HEK293 (cell line): ENCODE measurements around the gene MRNIP.

Experiments
- CTCF ChIA-PET: fragments of 350-600 bp; formaldehyde crosslinking; extraction: SDS; loops from one replicate; lab custom pipeline; 2021; ENCODE audit warnings: antibody characterized with exemption; lab: Yijun Ruan, JAX
- POLR2A ChIA-PET: fragments of 300-600 bp; formaldehyde crosslinking; extraction: SDS; loops from one replicate; lab custom pipeline; 2020; ENCODE audit warnings: antibody characterized with exemption, inconsistent platforms; lab: Yijun Ruan, JAX
- H3K27ac ChIP-seq: fragments of 200-500 bp; sonication (Bioruptor generic); 2 replicates; pipeline ENCODE4 v1.5.1; 2014; ENCODE audit warnings: low read depth, low read length, control low read depth, inconsistent platforms; ENCODE audit errors: extremely low read depth
- H3K36me3 ChIP-seq, 2 experiments: fragments of 200-500 bp in 1 of 2; sonication (Bioruptor generic) in 1 of 2; 1 replicate in 1 of 2; 2 replicates in 1 of 2; pipeline ENCODE4 v1.5.1; 2014 to 2017; ENCODE audit warnings: inconsistent platforms in 2 of 2, low read length in 2 of 2; ENCODE audit not compliant: control insufficient read depth in 2 of 2, insufficient read depth in 1 of 2
- H3K4me1 ChIP-seq: fragments of 200-500 bp; sonication (Bioruptor generic); 2 replicates; pipeline ENCODE4 v1.5.1; 2014; ENCODE audit warnings: mild to moderate bottlenecking, low read length, inconsistent platforms; ENCODE audit not compliant: control insufficient read depth, insufficient read depth
- H3K4me3 ChIP-seq: 2 replicates; pipeline ENCODE4 v1.5.1; 2011; ENCODE audit warnings: low read depth, mild to moderate bottlenecking, control low read depth, low read length, moderate library complexity
- H3K9me3 ChIP-seq: fragments of 200-500 bp; sonication (Bioruptor generic); 2 replicates; pipeline ENCODE4 v1.5.1; 2014; ENCODE audit warnings: low read depth, low read length, inconsistent platforms; ENCODE audit not compliant: control insufficient read depth, insufficient read depth
- AEBP2 ChIP-seq: fragments of 450-650 bp; formaldehyde crosslinking; IDR thresholded peaks from 2 replicates; pipeline ENCODE4 v1.5.1; 2016; ENCODE audit warnings: missing biosample characterization, missing genetic modification characterization, borderline replicate concordance
- CTCF ChIP-seq: fragments of 450-650 bp; formaldehyde crosslinking; IDR thresholded peaks from 2 replicates; pipeline ENCODE4 v1.5.1; 2016; ENCODE audit warnings: missing biosample characterization, missing genetic modification characterization
- EGR2 ChIP-seq: fragments of 450-650 bp; formaldehyde crosslinking; IDR thresholded peaks from 2 replicates; pipeline ENCODE4 v1.5.1; 2016; ENCODE audit warnings: low read depth, missing biosample characterization, missing genetic modification characterization
- GLI2 ChIP-seq: fragments of 450-650 bp; formaldehyde crosslinking; IDR thresholded peaks from 2 replicates; pipeline ENCODE4; 2017; ENCODE audit warnings: missing biosample characterization, missing genetic modification characterization, low read depth, borderline replicate concordance
- GLI4 ChIP-seq: fragments of 450-650 bp; formaldehyde crosslinking; IDR thresholded peaks from 2 replicates; pipeline ENCODE4 v1.5.1; 2016; ENCODE audit warnings: missing biosample characterization, missing genetic modification characterization
- GLIS1 ChIP-seq: fragments of 450-650 bp; formaldehyde crosslinking; IDR thresholded peaks from 2 replicates; pipeline ENCODE4 v1.5.1; 2016; ENCODE audit warnings: missing biosample characterization, missing genetic modification characterization
- GLIS2 ChIP-seq: fragments of 450-650 bp; formaldehyde crosslinking; IDR thresholded peaks from 2 replicates; pipeline ENCODE4 v1.5.1; 2016; ENCODE audit warnings: missing biosample characterization, missing genetic modification characterization
- ZFHX2 ChIP-seq: fragments of 450-650 bp; formaldehyde crosslinking; conservative IDR thresholded peaks from 2 replicates; pipeline ENCODE4 v1.5.1; 2016; ENCODE audit warnings: missing biosample characterization, missing genetic modification characterization
- ZFP69B ChIP-seq: fragments of 450-650 bp; formaldehyde crosslinking; IDR thresholded peaks from 2 replicates; pipeline ENCODE4 v1.5.1; 2016; ENCODE audit warnings: missing biosample characterization, missing genetic modification characterization
- ZIC2 ChIP-seq: fragments of 450-650 bp; formaldehyde crosslinking; IDR thresholded peaks from 2 replicates; pipeline ENCODE4 v1.5.1; 2016; ENCODE audit warnings: missing biosample characterization, missing genetic modification characterization
- ZNF155 ChIP-seq: fragments of 450-650 bp; formaldehyde crosslinking; IDR thresholded peaks from 2 replicates; pipeline ENCODE4 v1.5.1; 2016; ENCODE audit warnings: missing biosample characterization, missing genetic modification characterization
- ZNF324 ChIP-seq: fragments of 450-650 bp; formaldehyde crosslinking; IDR thresholded peaks from 2 replicates; pipeline ENCODE4 v1.5.1; 2016; ENCODE audit warnings: missing biosample characterization, missing genetic modification characterization
- ZNF366 ChIP-seq: fragments of 450-650 bp; formaldehyde crosslinking; conservative IDR thresholded peaks from 2 replicates; pipeline ENCODE4 v1.5.1; 2016; ENCODE audit warnings: missing biosample characterization, missing genetic modification characterization
- ZNF433 ChIP-seq: fragments of 450-650 bp; formaldehyde crosslinking; IDR thresholded peaks from 2 replicates; pipeline ENCODE4 v1.5.1; 2016; ENCODE audit warnings: missing biosample characterization, missing genetic modification characterization, low read depth
- ZNF449 ChIP-seq: fragments of 450-650 bp; formaldehyde crosslinking; IDR thresholded peaks from 2 replicates; pipeline ENCODE4 v1.5.1; 2017; ENCODE audit warnings: missing biosample characterization, mild to moderate bottlenecking, missing genetic modification characterization, moderate library complexity
- ZNF521 ChIP-seq: fragments of 450-650 bp; formaldehyde crosslinking; IDR thresholded peaks from 2 replicates; pipeline ENCODE4 v1.5.1; 2017; ENCODE audit warnings: missing biosample characterization, mild to moderate bottlenecking, missing genetic modification characterization
- ZNF623 ChIP-seq: fragments of 450-650 bp; formaldehyde crosslinking; IDR thresholded peaks from 2 replicates; pipeline ENCODE4 v1.5.1; 2016; ENCODE audit warnings: missing biosample characterization, missing genetic modification characterization
- ZNF626 ChIP-seq: fragments of 450-650 bp; sonication (Bioruptor Pico); formaldehyde crosslinking; IDR thresholded peaks from 2 replicates; pipeline ENCODE4 v1.5.1; 2018; ENCODE audit warnings: missing biosample characterization, missing genetic modification characterization, inconsistent platforms
- ZNF664 ChIP-seq: fragments of 450-650 bp; formaldehyde crosslinking; IDR thresholded peaks from 2 replicates; pipeline ENCODE4 v1.5.1; 2016; ENCODE audit warnings: missing biosample characterization, missing genetic modification characterization

Gene MRNIP

DNA sequence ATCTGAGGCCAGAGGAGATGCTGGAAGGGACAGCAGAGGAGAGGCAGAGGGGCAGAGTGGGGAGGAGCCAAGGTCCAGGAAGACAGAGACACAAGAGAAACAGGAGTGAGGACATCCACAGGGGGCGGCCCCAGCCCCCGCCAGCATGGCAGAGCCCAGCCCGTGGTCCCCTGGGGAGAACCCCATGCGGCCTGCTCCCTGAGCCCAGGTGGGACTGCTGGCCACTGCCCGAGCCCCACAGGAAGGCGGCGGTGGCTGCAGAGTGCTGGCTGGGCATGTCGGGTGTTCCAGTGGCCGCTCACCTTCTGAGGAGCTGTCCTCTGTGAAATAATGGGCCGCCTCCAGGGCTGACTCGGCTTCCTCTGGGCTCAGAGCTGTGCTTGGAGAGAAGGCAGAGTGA, 8.9 kb upstream of the MRNIP start:
- peaks cover 3 to 97% of the 10 kb centered on the region in 2 experiments; a peak in 2 of 3 replicates for H3K36me3 ChIP-seq
- CTCF ChIA-PET = interaction anchor here (0.6 kb wide), 1 partner anchor 36 kb away, joined by 4 read pairs; no protein-coding TSS in a partner anchor
- no peaks in the 10 kb centered on the region for H3K4me1 ChIP-seq
- TF ChIP-seq GLIS1 (tag by site-specific recombination) = peak; percentile 71
- TF ChIP-seq ZIC2 (tag by site-specific recombination) = peak; percentile 87
- peak; percentile 53; the same call in 1 of the 2 replicates for TF ChIP-seq ZNF449 (tag by site-specific recombination)
- no peak for TF ChIP-seq GLI4 (tag by site-specific recombination)
- H3K9me3 ChIP-seq = no peaks in the 10 kb centered on the region
- no peak overlapping the region for H3K4me3 ChIP-seq
- no peak overlapping the region for H3K27ac ChIP-seq
- POLR2A ChIA-PET = no interaction called here

DNA sequence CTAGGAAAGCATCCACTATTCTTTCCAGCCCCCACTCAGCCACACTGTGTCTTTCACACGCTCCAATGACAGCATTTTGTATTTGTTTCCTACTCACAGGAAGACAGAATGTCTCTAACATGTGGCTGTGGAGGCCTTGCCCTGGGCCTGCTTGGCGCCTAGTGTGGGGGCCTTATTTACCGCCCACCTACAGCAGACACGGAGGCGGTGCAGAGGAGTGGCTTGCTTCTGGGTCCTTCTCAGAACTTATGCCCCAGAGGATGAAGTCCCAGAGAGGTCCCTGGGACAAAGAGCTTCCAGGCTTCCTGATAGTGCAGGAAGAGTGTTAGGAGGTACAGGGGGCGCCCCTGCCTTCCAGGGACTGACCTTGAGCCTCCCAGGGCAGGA, 8.5 kb upstream of the MRNIP start:
- no peaks in the 10 kb centered on the region for H3K9me3 ChIP-seq
- CTCF ChIA-PET = interaction anchor here (0.6 kb wide), 1 partner anchor 36 kb away, joined by 4 read pairs; no protein-coding TSS in a partner anchor
- TF ChIP-seq EGR2 (tag by site-specific recombination) (peak; percentile 71), ZFHX2 (tag by site-specific recombination) (peak; percentile 73), ZNF521 (no peak), ZNF155 (tag by site-specific recombination) (no peak)
- TF ChIP-seq, all 188 proteins: peak for 2
- Histone ChIP-seq H3K4me1 (no peaks in the 10 kb centered on the region), H3K36me3 (peaks cover 3 to 97% of the 10 kb centered on the region in 2 experiments; a peak in 2 of 3 replicates), H3K4me3 (no peak overlapping the region), H3K27ac (no peak overlapping the region)
- POLR2A ChIA-PET = no interaction called here

GRCh38 chr5:179866241-179867078, 7.8 kb upstream of the MRNIP start:
- CTCF ChIA-PET = interaction anchor here (0.6 kb wide), 1 partner anchor 37 kb away, joined by 4 read pairs; no protein-coding TSS in a partner anchor
- H3K36me3 ChIP-seq = peaks cover 3 to 98% of the 10 kb centered on the region in 2 experiments; a peak in 2 of 3 replicates
- TF ChIP-seq ZNF626 (tag by site-specific recombination) = no peak
- TF ChIP-seq ZNF433 = no peak
- TF ChIP-seq ZNF664 (tag by site-specific recombination) = no peak
- peak; percentile 16; the same call in 1 of the 2 replicates for TF ChIP-seq CTCF
- TF ChIP-seq, all 188 proteins: peak for 1
- H3K4me3 ChIP-seq = no peak overlapping the region
- no peaks in the 10 kb centered on the region for H3K9me3 ChIP-seq
- POLR2A ChIA-PET = no interaction called here
- no peak overlapping the region for H3K27ac ChIP-seq
- H3K4me1 ChIP-seq = no peaks in the 10 kb centered on the region

DNA sequence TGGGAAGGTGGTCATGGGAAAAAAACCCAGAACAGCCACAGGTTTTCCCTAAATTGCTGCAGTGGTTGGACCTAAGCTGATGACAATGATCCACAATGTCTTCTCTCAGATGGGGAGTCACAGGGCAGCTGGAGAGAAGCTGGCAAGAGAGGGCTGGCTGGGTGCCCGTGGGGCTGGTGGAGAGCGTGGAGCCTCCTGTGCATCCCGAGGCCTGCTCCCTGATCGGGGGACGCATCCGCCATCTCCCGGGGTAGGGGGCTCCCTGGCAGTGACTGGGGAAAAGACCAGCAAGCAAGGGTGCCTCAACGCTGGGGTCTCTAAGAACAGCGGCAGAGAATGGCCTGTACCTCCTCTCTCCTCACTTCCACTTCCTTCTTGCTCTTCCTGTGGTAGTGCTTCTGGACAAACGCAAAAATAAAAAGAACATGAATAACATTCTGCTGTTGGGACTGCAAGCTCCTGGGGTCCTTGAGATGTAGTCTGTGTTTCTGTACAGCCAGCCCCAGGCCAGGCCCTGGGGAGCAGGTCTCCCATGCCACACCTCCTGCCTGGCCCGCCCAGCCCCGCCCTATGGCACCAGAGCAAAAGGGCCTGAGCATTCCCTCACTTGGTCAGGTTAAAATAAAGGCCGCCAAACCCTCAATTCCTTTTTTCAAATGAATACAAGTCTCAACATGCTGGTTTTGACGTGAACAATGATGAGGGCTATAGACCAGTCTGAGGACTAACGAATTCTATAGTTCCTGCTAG, 7.0 kb upstream of the MRNIP start:
- Histone ChIP-seq H3K4me3 (no peak overlapping the region), H3K36me3 (peaks cover 3 to 90% of the 10 kb centered on the region in 2 experiments; a peak in 2 of 3 replicates), H3K9me3 (no peaks in the 10 kb centered on the region), H3K27ac (no peak overlapping the region), H3K4me1 (no peaks in the 10 kb centered on the region)
- ChIA-PET POLR2A (no interaction called here), CTCF (no interaction called here)
- TF ChIP-seq ZFP69B (tag by site-specific recombination) (no peak), AEBP2 (no peak), ZNF623 (tag by site-specific recombination) (no peak), ZNF366 (no peak), ZNF324 (no peak), GLIS2 (tag by site-specific recombination) (no peak), ZNF521 (no peak), GLI2 (tag by site-specific recombination) (no peak)
